GM18951 (cell line): ENCODE measurements around the gene UGT2B11.
"Not testable (repeated sequence)": the region's sequence is repeated elsewhere in the genome, so short reads cannot be mapped to it uniquely, and the experiment has no call there.

Source experiments
- POLR2A ChIP-seq: IDR thresholded peaks from 4 replicates; pipeline ENCODE4 v1.6.1; 2011; ENCODE audit warnings: mild to moderate bottlenecking; ENCODE audit not compliant: insufficient read length, insufficient read depth; ENCODE audit errors: extremely low read depth
- in situ Hi-C: fragments of 300-500 bp; cut with MboI; formaldehyde crosslinking; loops from one replicate; pipeline ENCODE4 v1.12.0; 2022; ENCODE audit warnings: low sequenced_read_pairs, mixed read lengths, inconsistent platforms; ENCODE audit not compliant: unreplicated experiment

UGT2B11 gene

DNA sequence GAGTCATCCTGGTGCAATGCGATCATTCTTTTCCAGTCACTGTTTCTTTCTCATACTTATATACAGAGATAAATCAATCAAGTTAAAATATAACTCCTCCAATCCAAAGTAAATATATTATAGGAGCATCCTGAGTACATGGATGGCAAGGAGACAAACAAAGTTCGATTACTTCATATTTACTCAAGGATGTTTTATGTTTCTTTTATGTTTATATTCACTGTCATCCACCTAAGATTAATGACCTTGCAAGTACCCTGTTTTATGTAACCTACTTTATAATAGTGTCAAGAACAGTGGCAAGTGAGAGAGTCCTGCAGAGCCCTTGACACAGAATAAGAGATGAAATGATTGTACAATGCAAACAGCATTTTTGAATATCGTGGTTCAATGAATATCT, at the start of gene UGT2B11:
TSS of gene UGT2B11 (minus strand) at position 33 of the 400 bp plus-strand sequence. CDS start at position 7, 26 bp downstream.
- no peak for TF ChIP-seq POLR2A
- in situ Hi-C loops = no loop called here

DNA sequence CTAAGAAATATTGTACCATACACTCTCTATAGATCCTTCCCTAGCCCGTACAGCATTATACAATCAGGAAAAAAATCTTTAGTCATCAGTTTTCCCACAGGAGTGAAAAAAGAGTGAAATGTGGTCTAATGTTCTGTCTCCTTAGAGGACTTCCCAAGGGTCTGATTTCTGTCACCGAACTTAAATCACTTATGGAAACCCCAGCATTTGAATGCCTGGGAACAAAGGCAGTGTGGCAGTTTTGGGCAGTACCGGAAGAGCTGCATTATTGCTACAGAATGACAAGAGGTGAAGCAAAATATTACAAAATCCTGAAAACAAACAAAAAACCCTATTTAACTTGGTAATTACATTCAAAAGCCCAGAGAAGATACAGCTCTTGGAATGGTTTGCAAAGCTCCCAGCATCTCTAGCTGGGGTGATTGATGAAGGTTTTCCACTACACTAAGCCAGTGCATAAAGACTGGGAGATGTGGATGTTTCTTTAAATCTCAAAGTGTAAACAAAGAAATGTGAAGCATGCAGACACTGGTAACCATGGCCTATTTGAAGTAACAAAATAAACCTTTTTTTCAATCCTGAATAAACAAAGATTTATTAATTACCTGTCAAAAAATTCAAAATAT, 38.7 kb upstream of the UGT2B11 start:
- in situ Hi-C loops = not testable (repeated sequence)

DNA sequence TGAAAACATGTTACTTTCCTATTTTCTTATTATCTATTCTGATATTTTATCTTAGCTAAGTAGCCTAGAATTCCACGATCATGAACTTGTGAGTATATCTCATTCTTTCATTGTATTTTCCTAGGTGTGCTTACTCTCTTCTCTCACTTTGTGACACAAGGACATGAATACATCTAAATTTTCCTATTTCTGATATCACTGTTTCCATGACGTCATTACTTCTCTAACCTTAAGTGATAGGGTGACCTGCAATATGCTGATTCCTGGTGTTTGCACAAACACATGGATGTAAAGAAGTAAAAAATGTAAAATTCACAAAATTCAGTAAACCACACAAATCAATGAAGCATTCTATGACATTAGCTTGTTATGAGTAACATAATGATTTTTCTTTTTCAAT, 36.3 kb upstream of the UGT2B11 start:
- in situ Hi-C loops = not testable (repeated sequence)

DNA sequence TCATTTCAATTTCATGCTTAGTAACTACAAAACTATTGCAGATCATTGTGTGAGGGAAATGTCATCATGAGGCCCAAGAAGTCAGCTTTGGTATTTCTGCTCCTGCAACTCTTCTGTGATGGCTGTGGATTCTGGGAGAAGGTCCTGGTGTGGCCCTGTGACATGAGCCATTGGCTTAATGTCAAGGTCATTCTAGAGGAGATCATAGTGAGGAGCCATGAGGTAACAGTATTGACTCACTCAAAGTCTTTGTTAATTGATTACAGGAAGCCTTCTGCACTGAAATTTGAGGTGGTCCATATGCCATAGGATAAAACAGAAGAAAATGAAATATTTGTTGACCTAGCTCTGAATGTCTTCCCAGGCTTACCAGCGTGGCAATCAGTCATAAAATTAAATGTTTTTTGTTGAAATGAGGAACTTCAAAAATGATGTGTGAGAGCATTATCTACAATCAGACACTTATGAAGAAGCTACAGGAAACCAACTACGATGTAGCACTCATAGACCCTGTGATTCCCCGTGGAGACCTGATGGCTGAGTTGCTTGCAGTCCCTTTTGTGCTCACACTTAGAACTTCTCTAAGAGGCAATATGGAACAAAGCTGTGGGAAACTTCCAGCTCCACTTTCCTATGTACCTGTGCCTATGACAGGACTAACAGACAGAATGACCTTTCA, 28.2 kb upstream of the UGT2B11 start:
- in situ Hi-C loops = not testable (repeated sequence)

DNA sequence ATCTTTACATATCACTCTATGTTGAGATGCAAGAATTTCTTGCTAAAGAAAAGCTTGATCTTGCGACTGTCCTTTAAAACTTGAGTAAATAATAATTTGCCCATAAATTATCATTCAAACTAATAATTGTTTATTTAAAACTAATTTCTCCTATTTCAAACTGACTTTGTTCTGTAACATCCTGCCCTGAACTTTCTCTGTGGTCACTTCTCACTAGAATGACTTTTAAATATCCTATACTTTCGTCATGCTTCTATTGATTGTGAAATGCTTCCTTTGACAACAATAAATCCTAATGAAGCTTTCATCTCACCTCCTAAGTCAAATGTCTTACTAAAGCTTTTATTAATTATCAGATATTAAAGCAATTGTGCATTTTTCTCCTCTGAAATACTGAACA, 27.2 kb upstream of the UGT2B11 start:
- in situ Hi-C loops = not testable (repeated sequence)

DNA sequence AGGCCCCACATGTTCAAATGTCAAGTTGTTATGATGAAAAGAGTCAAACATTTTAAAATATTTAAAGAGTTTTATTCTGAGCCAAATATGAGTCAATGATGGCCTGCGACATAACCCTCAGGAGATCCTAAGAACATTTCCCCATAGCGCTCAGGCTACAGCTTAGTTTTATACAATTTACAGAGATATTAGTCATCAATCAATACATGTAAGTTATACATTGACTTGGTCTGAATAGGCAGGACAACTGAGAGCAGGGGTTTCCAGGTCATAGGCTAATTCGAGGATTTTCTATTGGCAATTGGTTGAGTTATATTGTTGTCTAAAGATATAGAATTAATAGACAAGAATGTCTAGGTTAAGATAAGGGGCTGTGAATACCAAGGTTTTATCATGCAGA, 26.2 kb upstream of the UGT2B11 start:
- in situ Hi-C loops = not testable (repeated sequence)

DNA sequence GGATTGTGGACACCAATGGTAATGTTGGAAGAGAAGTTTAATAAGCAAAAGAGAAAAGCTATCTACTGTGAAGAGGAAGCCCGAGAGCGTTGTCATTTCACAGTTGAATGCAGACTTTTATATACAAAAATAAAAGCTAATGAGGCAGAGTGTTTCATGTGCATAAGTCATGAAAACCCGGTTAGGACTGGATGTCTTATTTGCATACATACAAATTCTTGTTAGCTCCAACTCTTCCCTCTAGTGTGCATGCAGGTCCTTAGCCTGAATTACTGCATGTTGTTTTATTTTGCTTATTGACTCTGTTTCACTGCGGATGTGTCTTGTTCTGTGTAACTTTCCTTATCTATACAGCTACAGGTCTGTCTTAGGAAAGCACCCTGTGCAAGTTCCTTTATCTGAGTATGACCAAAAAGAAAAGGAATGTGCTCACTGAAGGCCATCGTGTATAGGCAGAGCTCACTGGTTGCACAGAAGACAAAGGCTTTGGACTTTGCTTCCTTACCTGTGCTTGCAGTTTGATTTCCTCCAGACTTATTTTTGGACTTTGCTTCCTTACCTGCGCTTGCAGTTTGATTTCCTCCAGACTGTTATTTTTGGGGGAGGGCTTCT, 25.1 kb upstream of the UGT2B11 start:
- in situ Hi-C loops = no loop called here
- no peak for TF ChIP-seq POLR2A

DNA sequence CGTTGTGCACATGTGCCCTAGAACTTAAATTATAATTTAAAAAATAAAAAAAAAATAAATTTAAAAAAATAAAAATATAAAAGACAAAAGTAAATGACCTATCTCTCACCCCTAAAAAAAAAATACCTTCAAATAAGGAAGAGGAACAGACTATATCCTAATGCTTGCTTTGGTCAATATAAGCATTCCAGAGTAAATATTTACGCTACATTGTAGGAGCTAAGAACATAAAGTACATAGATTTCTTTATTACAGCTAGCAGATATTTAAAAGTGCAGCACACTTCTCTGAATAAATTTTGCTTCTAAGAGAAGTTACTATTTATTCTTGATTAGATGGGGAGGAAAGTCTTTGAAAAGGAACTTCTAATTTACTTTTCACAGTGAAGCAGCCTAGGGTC, 24.5 kb upstream of the UGT2B11 start:
- TF ChIP-seq POLR2A = no peak
- in situ Hi-C loops = no loop called here

DNA sequence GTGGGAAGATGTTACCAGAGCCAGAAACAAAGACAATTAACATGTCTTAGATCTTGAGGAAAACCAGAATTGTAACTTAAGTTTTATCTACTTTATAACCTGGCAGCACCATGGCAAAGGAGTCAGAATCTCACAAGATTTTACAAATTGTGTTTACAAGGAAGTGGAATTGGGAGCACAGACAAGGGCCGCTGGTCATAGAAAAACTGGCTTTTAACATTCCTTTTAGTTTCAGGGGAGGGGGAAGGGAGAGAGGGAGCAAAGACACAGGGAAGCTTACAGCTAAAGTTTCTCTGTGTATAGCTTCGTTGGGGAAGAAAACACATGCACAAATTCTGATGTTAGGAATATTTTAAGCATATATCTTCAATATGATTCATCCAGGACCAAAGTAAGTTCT, 10.3 kb upstream of the UGT2B11 start:
- TF ChIP-seq POLR2A = no peak
- in situ Hi-C loops = no loop called here

DNA sequence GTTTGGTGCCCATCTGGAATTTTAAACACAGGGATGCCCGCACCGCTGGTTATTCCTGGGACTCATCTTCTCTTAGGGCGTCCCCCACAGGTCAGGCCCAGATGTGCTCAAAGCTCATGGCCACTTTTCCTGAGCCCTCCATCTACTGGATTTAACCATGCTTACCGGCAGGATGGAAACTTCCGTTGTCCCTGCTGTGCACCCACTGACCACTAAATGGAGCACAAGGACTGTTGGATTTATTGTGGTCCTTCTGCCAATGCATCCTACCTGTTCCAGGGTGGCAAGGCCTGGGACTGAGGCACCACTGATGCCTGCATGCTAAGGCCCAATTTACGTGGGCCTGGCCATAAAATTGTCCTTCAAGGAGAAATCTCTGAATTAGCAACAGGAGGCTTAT, 8.7 kb upstream of the UGT2B11 start:
- in situ Hi-C loops = not testable (repeated sequence)

DNA sequence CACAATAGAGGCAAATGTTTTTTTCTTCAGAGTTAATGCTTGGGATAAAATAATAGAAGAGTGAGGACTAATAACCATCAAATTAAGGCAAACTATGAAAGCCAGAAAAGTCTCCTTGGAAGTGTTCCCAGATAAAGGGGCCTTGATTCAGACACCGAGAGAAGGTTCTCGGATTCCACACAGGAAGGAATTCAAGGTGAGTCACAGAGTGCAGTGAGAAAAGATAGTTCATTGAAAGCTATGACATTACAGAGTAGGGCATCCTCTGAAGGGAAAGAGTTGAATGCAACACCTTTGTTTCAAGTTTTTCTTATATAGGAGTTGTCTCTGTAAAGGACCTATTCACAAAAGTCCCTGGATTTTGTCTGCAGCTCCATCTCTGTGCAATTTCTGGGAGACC, 3.9 kb upstream of the UGT2B11 start:
- in situ Hi-C loops = not testable (repeated sequence)

DNA sequence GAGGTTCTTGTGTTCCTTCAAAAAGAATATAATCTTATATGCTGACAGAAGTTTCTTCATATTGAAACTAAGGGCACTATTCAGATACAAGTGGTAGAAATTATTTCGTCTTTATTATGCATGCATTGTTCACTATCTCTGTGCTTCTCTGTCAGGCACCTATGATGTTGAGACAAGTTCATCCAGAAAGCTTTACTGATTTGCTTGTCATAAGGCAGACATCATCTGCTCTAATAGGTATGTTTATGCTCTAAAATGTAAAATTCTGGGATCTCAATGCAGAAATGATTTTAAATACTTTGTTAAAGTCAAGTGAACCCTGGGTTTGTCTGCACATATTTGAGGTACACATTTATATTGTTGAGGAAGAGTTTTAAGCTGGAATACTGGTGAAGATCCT, 3.6 kb downstream of the UGT2B11 start:
- in situ Hi-C loops = no loop called here

DNA sequence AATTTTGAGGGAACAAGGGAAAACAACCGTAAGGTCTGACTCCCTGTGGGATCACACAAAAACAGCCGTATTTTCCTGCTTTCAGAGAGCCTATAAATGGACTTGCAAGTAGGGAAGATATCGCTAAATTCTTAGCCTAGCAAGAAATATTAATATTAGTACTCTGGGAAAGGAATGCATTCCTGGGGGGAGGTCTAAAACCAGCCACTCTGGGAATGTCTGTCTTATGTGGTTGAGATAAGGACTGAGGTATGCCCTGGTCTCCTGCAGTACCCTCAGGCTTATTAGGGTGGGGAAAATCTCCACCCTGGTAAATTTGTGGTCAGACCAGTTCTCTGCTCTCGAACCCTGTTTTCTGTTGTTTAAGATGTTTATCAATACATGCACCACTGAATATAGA, 16.0 kb downstream of the UGT2B11 start:
- in situ Hi-C loops = not testable (repeated sequence)

More for the DNA sequence above, 3.6 kb downstream of the UGT2B11 start:
- no peak for TF ChIP-seq POLR2A

DNA sequence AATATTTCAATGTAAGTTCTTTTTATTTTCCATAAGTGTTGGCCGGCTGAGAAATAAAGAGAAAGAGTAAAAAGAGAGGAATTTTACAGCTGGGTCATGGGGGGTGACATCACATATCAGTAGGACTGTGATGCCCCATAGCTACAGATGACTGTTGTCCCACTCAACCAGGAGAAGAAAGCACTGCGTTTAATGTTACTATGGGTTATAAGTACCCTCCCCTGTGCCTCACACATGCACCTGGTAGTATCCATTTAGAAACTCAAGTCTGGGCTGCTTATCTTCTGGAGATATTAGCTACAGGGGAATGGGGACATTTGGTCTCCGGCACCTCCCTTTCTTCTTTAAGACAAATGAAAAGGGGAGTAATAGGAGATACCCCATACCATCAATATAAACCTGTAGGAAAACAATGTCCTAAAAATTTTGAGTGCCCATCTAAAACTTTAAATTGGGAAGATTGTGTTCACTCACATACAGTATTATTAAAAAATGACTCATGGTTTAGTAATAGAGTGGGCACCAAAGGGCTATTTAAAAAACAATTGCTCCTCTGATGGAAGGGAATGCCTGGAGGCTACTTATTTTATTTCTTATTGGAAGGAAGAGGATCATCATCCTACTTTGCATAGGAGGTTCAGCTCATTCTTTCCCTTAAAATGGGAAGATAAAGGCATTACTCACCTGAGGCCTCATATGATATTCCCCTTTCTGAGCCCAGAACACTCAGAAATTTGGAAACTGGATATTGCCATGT, 18.2 kb downstream of the UGT2B11 start:
- TF ChIP-seq POLR2A = no peak
- in situ Hi-C loops = no loop called here
